ENCODE results near the gene SLC1A3. TPM values are rescaled to one million over a fixed set of nuclear protein-coding genes. Genes with fewer than 3 reads are reported as not detected.

The SLC1A3 gene
- total RNA-seq, 2 donors from 2014 or later, result 2.6 to 4.2 TPM

- TF ChIP-seq, protein P1, sequence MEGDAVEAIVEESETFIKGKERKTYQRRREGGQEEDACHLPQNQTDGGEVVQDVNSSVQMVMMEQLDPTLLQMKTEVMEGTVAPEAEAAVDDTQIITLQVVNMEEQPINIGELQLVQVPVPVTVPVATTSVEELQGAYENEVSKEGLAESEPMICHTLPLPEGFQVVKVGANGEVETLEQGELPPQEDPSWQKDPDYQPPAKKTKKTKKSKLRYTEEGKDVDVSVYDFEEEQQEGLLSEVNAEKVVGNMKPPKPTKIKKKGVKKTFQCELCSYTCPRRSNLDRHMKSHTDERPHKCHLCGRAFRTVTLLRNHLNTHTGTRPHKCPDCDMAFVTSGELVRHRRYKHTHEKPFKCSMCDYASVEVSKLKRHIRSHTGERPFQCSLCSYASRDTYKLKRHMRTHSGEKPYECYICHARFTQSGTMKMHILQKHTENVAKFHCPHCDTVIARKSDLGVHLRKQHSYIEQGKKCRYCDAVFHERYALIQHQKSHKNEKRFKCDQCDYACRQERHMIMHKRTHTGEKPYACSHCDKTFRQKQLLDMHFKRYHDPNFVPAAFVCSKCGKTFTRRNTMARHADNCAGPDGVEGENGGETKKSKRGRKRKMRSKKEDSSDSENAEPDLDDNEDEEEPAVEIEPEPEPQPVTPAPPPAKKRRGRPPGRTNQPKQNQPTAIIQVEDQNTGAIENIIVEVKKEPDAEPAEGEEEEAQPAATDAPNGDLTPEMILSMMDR (conservative IDR thresholded peaks at IDR 0.05), result no peak
- Mint-ChIP-seq H3K36me3 (ENCODE audit: low read depth) (no peaks in the 10 kb centered on the region), H3K9me3 (no peaks in the 10 kb centered on the region), H3K27ac (no peak overlapping the region), H3K27me3 (ENCODE audit: insufficient read depth) (peaks cover 10% of the 10 kb centered on the region), H3K4me3 (no peak overlapping the region), H3K4me1 (peaks cover 26% of the 10 kb centered on the region)
- peak; percentile 68 for DNase-seq
- no peak overlapping the region for H3K4me3 ChIP-seq (ENCODE audit: low read length)
- H3K9ac ChIP-seq (ENCODE audit: extremely low read depth, low read length, poor library complexity, severe bottlenecking), result no peak overlapping the region
- H3K9me3 ChIP-seq (ENCODE audit: control insufficient read depth, low read length), result no peaks in the 10 kb centered on the region
- no peaks in the 10 kb centered on the region for H3K36me3 ChIP-seq (ENCODE audit: control insufficient read depth, insufficient read depth, low read length)
- WGBS, 2 experiments (ENCODE audit: insufficient coverage in 1 of 2, insufficient read length in 1 of 2), result 42 to 60% methylated on average over 4 of the region's 4 CpGs
- peaks cover 5% of the 10 kb centered on the region for H3K4me1 ChIP-seq (ENCODE audit: control insufficient read depth, insufficient read depth, low read length)
- peaks cover 11% of the 10 kb centered on the region for H3K27me3 ChIP-seq (ENCODE audit: control insufficient read depth, insufficient read depth, low read length, poor library complexity, severe bottlenecking)
- no peak overlapping the region for H3K27ac ChIP-seq (ENCODE audit: low read depth, low read length)
Observed at GRCh38 chr5:36655161-36655560, 48.8 kb downstream of the SLC1A3 start.

DNA sequence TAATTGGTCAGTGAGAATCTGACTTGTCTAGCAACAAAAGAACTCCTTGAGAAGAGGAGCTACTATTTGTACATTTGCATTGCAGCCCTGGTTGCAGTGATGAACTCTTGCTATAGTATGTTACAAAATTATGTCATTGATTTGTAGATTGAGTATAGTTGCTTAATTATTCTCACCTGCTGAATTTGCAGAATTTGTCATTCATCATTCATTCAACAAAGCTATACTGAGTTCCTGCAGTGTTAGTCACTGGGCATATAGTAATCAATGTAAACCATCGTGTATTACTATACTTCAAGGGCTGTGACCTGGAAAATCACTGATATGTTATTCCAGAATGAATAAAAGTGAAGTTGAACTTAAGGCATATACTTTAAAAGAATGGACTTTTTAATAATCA lies 50.1 kb downstream of the SLC1A3 start:
- no peak overlapping the region for H3K27ac ChIP-seq (ENCODE audit: low read depth, low read length)
- no peaks in the 10 kb centered on the region for H3K9me3 ChIP-seq (ENCODE audit: control insufficient read depth, low read length)
- no peak overlapping the region for H3K4me3 Mint-ChIP-seq
- no peak for DNase-seq
- H3K27me3 Mint-ChIP-seq (ENCODE audit: insufficient read depth), result peaks cover 9% of the 10 kb centered on the region
- H3K4me1 ChIP-seq (ENCODE audit: control insufficient read depth, insufficient read depth, low read length), result no peaks in the 10 kb centered on the region
- H3K4me1 Mint-ChIP-seq, result peaks cover 22% of the 10 kb centered on the region
- no peaks in the 10 kb centered on the region for H3K36me3 ChIP-seq (ENCODE audit: control insufficient read depth, insufficient read depth, low read length)
- no peaks in the 10 kb centered on the region for H3K9me3 Mint-ChIP-seq
- H3K4me3 ChIP-seq (ENCODE audit: low read length), result no peak overlapping the region
- WGBS, 2 experiments (ENCODE audit: insufficient coverage in 1 of 2, insufficient read length in 1 of 2), result 80 to 100% methylated on average over 1 of the region's 1 CpG
- H3K36me3 Mint-ChIP-seq (ENCODE audit: low read depth), result no peaks in the 10 kb centered on the region
- no peak overlapping the region for H3K9ac ChIP-seq (ENCODE audit: extremely low read depth, low read length, poor library complexity, severe bottlenecking)
- TF ChIP-seq, protein P1 (conservative IDR thresholded peaks at IDR 0.05), result no peak
- peaks cover 11% of the 10 kb centered on the region for H3K27me3 ChIP-seq (ENCODE audit: control insufficient read depth, insufficient read depth, low read length, poor library complexity, severe bottlenecking)
- no peak overlapping the region for H3K27ac Mint-ChIP-seq

DNA sequence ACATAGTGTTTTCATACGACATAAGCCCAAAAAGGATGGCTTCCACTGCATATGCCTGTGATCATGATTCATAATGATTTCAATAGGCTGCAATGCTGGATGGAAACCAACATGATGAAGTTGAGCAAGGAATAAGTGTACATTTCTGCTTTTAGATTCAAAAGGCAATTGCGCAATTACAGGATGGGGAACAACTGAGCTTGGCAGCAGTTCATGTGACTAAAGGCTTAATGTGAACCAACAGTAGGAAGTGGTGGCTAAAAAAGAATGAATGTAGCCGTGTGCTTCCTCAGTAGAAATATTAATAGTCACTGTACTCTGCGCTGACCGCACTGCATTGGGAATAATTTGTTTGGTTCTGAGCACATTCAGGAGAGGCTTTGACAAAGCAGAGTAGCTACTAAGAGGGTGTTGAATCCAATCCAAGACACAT lies 51.2 kb downstream of the SLC1A3 start:
- H3K27me3 Mint-ChIP-seq (ENCODE audit: insufficient read depth), result no peaks in the 10 kb centered on the region
- Histone ChIP-seq H3K4me3 (ENCODE audit: low read length) (no peak overlapping the region), H3K4me1 (ENCODE audit: control insufficient read depth, insufficient read depth, low read length) (no peaks in the 10 kb centered on the region), H3K27ac (ENCODE audit: low read depth, low read length) (no peak overlapping the region), H3K9ac (ENCODE audit: extremely low read depth, low read length, poor library complexity, severe bottlenecking) (no peak overlapping the region), H3K36me3 (ENCODE audit: control insufficient read depth, insufficient read depth, low read length) (no peaks in the 10 kb centered on the region), H3K27me3 (ENCODE audit: control insufficient read depth, insufficient read depth, low read length, poor library complexity, severe bottlenecking) (peaks cover 4% of the 10 kb centered on the region), H3K9me3 (ENCODE audit: control insufficient read depth, low read length) (no peaks in the 10 kb centered on the region)
- no peaks in the 10 kb centered on the region for H3K9me3 Mint-ChIP-seq
- no peak overlapping the region for H3K4me3 Mint-ChIP-seq
- TF ChIP-seq, protein P1 (conservative IDR thresholded peaks at IDR 0.05), result no peak
- no peaks in the 10 kb centered on the region for H3K36me3 Mint-ChIP-seq (ENCODE audit: low read depth)
- no peak for DNase-seq
- WGBS, 2 experiments (ENCODE audit: insufficient coverage in 1 of 2, insufficient read length in 1 of 2), result 93 to 95% methylated on average over 5 of the region's 5 CpGs
- peaks cover 22% of the 10 kb centered on the region for H3K4me1 Mint-ChIP-seq
- no peak overlapping the region for H3K27ac Mint-ChIP-seq
